Measurements from ENCODE around the gene SUDS3.

DNA sequence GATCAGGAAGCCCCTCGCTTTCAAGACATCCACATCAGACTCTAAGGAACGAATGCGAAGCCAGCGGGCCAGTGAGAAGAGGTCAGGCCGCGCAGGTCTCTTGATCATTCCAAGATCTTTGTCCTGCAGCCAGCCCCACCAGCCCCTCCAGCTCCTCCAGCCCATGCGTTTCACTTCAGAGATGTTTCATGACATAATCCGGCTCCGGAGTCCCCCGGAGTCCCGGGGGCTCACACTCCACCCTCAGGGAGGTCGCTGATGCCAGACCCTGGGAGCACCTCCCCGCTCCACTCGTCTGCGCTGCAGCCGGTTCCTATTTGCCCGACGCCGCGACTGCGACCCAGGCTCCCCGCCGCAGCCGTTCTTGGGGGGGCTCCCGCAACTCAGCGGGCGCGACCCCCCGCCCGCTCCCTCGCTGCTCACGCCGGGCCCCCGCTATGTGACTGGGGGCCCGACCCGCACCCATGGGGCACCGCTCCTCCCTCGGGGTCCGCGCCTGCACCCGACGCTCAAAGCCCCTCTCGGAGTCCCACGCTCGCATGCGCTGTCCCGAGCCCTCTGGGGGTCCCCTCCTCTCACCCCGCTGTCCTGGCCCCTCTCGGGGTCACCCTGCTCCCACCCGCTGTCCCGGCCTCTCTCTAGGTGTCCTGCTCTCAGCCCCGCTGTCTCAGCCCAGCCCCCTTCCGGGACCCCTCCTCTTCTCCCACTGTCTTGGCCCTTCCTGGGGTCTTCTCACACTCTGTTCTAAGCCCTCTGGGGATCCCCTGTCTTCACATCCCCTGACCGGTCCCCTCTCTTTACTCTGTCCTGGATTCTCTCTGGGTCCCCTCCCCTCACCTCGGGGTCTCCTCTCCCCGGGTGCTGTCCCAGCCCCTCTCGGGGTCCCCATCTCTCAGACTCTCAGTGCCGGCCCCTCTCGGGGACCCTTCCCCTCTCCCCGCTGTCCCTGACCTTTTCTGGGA lies 4.8 kb upstream of the SUDS3 start:
- TF ChIP-seq EZH2 (IDR thresholded peaks at IDR 0.05; ENCODE audit: low read length, unreplicated experiment) (no peak), EZH2phosphoT487 (IDR thresholded peaks at IDR 0.05; ENCODE audit: borderline replicate concordance, low read length) (no peak)
- TF ChIP-seq, protein P1, sequence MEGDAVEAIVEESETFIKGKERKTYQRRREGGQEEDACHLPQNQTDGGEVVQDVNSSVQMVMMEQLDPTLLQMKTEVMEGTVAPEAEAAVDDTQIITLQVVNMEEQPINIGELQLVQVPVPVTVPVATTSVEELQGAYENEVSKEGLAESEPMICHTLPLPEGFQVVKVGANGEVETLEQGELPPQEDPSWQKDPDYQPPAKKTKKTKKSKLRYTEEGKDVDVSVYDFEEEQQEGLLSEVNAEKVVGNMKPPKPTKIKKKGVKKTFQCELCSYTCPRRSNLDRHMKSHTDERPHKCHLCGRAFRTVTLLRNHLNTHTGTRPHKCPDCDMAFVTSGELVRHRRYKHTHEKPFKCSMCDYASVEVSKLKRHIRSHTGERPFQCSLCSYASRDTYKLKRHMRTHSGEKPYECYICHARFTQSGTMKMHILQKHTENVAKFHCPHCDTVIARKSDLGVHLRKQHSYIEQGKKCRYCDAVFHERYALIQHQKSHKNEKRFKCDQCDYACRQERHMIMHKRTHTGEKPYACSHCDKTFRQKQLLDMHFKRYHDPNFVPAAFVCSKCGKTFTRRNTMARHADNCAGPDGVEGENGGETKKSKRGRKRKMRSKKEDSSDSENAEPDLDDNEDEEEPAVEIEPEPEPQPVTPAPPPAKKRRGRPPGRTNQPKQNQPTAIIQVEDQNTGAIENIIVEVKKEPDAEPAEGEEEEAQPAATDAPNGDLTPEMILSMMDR (conservative IDR thresholded peaks at IDR 0.05; ENCODE audit: low read depth, low read length), result no peak
